ENCODE data around the gene IPCEF1. TPM values are rescaled to one million over a fixed set of nuclear protein-coding genes. Genes with fewer than 3 reads are reported as not detected.

The IPCEF1 gene
- total RNA-seq, 1 donor from 2014 or later: 2.2 TPM

Other genes starting within 250 kb of the IPCEF1 start
- gene CNKSR3, start 153.9 kb upstream of the IPCEF1 start, total RNA-seq: 12.1 and 15.5 TPM in 2 replicates